VCaP (cell line): ENCODE results near the gene HIVEP2.

ENCODE experiments used
- H3K27ac ChIP-seq: fragments of 450-650 bp; 2 replicates; pipeline ENCODE4 v1.5.1; 2017
- CTCF ChIP-seq: fragments of 450-650 bp; conservative IDR thresholded peaks from 2 replicates; pipeline ENCODE4 v1.5.1; 2017; ENCODE audit warnings: mild to moderate bottlenecking, moderate library complexity

Gene HIVEP2

GRCh38 chr6:142731611-142732010, 213.4 kb downstream of the HIVEP2 start:
- TF ChIP-seq CTCF: no peak

DNA sequence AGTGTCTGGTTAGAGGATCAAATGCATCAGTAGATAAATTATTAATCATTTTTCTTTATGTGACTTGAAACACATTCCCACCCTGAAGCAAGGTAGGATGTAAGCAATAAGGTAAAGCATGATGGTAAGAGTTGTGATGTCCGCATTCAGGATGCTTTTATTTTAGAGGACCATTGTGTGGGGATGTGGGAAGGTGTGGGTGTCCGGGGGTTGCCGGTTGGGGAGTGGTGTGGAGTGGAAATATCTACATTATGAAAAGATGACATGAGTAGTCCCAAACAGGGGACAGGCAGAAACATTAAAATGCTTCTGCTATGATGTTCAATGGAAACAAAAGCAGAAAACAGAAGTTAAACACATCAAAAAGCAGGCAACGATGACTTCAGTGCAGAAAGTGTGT, 215.4 kb downstream of the HIVEP2 start:
- H3K27ac ChIP-seq: no peak overlapping the region
- no peak for TF ChIP-seq CTCF

More at GRCh38 chr6:142731611-142732010, 213.4 kb downstream of the HIVEP2 start:
- H3K27ac ChIP-seq: no peak overlapping the region

- no peak overlapping the region for H3K27ac ChIP-seq
- no peak for TF ChIP-seq CTCF
These were observed 216.0 kb downstream of the HIVEP2 start for GRCh38 chr6:142728910-142729481.

DNA sequence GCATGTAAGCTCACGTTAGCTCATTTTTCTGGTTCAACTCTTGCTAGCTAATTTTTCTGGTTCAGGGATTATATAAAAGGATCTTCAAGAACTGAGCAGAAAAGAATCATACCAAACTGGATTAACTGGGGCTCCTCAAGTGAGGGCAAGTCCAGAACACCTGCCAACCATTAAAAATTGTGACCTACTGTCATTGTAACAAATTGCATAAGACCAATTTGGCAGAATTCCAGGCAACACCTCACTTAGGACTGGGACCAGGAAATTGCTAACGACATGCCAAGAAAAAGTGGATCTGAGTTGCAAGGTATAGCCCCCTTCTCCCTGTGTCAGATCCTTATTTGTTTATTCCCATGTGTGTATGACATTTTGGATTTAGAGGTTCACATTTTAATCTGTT, 216.6 kb downstream of the HIVEP2 start:
- H3K27ac ChIP-seq: no peak overlapping the region
- no peak for TF ChIP-seq CTCF

DNA sequence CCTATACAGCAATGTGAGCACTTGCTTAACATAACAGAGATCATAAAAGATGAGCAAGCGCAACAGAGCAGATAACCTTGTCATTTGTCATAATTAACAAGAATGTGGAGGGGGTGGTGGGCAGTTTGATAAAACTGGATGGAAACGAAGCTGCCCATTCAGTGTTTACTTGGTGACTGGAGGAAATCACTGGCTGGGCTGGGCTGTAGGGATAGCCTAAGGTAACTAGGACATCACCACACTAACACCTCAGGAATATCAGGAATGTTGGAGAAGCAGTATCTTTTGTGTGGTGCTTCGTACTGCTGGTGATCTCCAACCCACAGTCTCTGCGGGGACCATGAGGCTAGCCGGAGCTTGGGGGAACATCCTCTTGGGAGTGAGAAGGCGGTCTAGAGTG, 218.4 kb downstream of the HIVEP2 start:
- TF ChIP-seq CTCF: no peak
- H3K27ac ChIP-seq: no peak overlapping the region

DNA sequence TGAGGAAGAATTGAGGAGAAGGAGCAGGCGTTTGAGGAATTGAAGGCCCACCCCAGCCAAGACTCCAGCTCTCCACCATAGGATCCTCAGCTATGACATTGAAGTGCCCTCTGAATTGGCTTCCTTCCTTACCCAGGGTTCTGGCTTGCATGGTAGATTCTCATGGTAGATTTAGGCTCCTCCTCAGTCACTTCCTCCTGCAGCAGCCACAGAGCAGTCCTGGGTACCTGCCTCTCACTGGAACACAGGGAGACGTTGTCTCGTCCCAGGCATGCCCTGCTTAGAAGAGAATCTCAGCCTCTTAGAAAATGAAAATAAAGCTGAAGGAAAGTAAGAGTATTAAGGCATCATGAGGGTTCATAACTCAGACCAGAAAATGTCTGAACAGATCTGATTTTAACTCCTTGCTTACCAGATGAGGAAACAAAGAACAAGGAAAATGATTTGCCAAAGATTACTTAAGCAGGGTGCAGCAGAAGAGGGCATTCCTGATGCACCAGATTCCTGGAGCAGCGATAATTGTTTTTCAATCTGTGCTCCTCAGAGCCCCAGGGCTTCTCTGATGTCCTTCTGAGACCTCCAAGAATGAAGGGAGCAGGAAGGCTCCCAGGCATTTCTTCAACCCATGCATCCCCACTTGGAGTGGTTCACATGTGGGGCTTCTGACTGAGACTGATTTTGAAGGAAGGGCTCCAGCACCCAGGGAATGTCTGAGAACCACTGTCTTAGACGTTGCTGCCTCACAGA, 219.8 kb downstream of the HIVEP2 start:
- no peak for TF ChIP-seq CTCF
- peak overlapping the region; percentile 30; the same call in 1 of the 2 replicates for H3K27ac ChIP-seq

DNA sequence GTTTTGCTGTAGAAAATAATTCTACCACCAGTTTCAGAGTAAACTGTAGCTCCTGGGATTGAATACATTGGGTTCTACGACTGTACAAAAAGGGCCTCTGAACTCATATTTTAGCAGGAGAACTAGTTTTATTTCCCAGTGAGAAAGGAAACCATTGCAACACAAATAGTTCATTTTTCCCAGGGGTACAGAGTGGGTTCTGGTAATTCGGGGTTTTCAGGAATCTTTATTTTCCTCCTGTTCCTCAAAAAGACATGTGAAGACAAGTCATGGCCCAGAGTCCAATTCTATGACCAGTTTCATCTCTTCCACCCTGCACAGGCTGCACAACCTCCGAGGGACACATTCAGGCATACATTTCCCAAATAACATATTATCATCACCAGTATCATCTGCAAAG, 222.1 kb downstream of the HIVEP2 start:
- no peak for TF ChIP-seq CTCF
- H3K27ac ChIP-seq: no peak overlapping the region
